ENCODE data around the gene C6orf136. TPM values are rescaled to one million over a fixed set of nuclear protein-coding genes. Genes with fewer than 3 reads are reported as not detected.

The C6orf136 gene
- total and polyA plus RNA-seq, 9 of the 15 experiments (the other 6 are each of a cell fraction or from before 2014, with no cell fraction given) = 14.1 to 63.1 (median 18.4) TPM

GRCh38 chr6:30619561-30619960, 27.4 kb upstream of the C6orf136 start:
- Histone ChIP-seq H3K27me3 (ENCODE audit: control insufficient read depth in 2 of 2, insufficient read depth in 2 of 2, low read length in 2 of 2) (no peaks in the 10 kb centered on the region), H3K36me3 (ENCODE audit: control insufficient read depth, insufficient read depth, low read length) (peaks cover 73% of the 10 kb centered on the region), H3K9me1 (ENCODE audit: control insufficient read depth, insufficient read depth, low read length) (no peaks in the 10 kb centered on the region), H4K20me1 (replicated peaks; ENCODE audit: control insufficient read depth, insufficient read depth, low read length) (peaks cover 8% of the 10 kb centered on the region; the same call in 1 of the 2 replicates), H3K4me2 (ENCODE audit: insufficient read depth, low read length) (no peak overlapping the region), H3K79me2 (ENCODE audit: control insufficient read depth, insufficient read depth, low read length) (peaks cover 51% of the 10 kb centered on the region), H3K9me3 (replicated peaks; ENCODE audit: control insufficient read depth, insufficient read depth, low read depth, low read length) (no peaks in the 10 kb centered on the region), H3K4me1 (replicated peaks in 1 of 2; ENCODE audit: control insufficient read depth in 2 of 2, insufficient read depth in 2 of 2, low read length in 2 of 2) (peaks cover 4 to 5% of the 10 kb centered on the region in 2 experiments; a peak in 3 of 5 replicates), H2AFZ (ENCODE audit: low read depth, low read length) (no peak overlapping the region), H3K4me3 (no peak overlapping the region; the same call in 1 of the 2 replicates), H3K9ac (ENCODE audit: insufficient read depth in 1 of 2, low read depth in 2 of 2, low read length in 2 of 2) (peak overlapping the region; percentile 50 to 99; a peak in 3 of 4 replicates), H3K27ac (ENCODE audit: extremely low read depth, low read depth, low read length) (peak overlapping the region; percentile 30; the same call in 2 of the 3 replicates)
- no peak for ATAC-seq
- intact Hi-C loops (cut with micrococcal nuclease) = loop anchor here (5.0 kb wide), 1 partner anchor 208 kb away; no protein-coding TSS in a partner anchor
- BruUV-seq (replicated peaks) = no TSS peak
- no peak for TF ChIP-seq ZNF184 (CRISPR knock-in tag; IDR thresholded peaks at IDR 0.05)
- TF ChIP-seq FOXK2 (conservative IDR thresholded peaks at IDR 0.05 in 1 of 2, IDR thresholded peaks at IDR 0.05 in 1 of 2; ENCODE audit: low read depth in 2 of 2) = no peak
- no peak for TF ChIP-seq CBFA2T3 (IDR thresholded peaks at IDR 0.05)
- no peak for TF ChIP-seq SP2 (IDR thresholded peaks at IDR 0.05; ENCODE audit: extremely low read depth, low read depth, low read length, poor library complexity, severe bottlenecking)
- no peak for TF ChIP-seq ETS2 (tag; IDR thresholded peaks at IDR 0.05; ENCODE audit: borderline replicate concordance, poor library complexity, severe bottlenecking)
- TF ChIP-seq ZBTB33 (CRISPR knock-in tag; IDR thresholded peaks at IDR 0.05) = peak; percentile 23; the same call in 1 of the 2 replicates
- 0 out of 2 replicates have a peak, but pooled peaks have one; percentile 9 for TF ChIP-seq THAP12 (CRISPR knock-in tag; IDR thresholded peaks at IDR 0.05)
- TF ChIP-seq HDAC1 (IDR thresholded peaks at IDR 0.05) = no peak
- TF ChIP-seq POU5F1 (IDR thresholded peaks at IDR 0.05; ENCODE audit: borderline replicate concordance, low read depth, low read length, partially characterized antibody) = no peak
- no peak for FAIRE-seq
- in situ Hi-C loops (cut with MboI) = no loop called here
- no peak for DNase-seq (ENCODE audit: extremely low read depth in 1 of 4, low spot score in 3 of 4)
- ChIA-PET POLR2A (no interaction called here), CTCF (ENCODE audit: low intra/inter-chr PET ratio) (no interaction called here)
- 97% methylated on average over 11 of the region's 11 CpGs for WGBS (ENCODE audit: insufficient coverage, low coverage, missing lambda C conversion rate)

All from K562 (cell line).